Ovary (tissue), 9 donors: ENCODE measurements around the gene LRMDA. TPM values are rescaled to one million over a fixed set of nuclear protein-coding genes. Genes with fewer than 3 reads are reported as not detected.

Source experiments
- DNase-seq, 5 donors: peaks; one replicate each; pipeline ENCODE4 v3.0.0-alpha.2; 2019 to 2020
- H3K27ac ChIP-seq, 2 donors: fragments of 200-600 bp; one replicate each; pipeline versions ENCODE4 v1.5.1 to v1.8.0; 2019 to 2022
- H3K27me3 ChIP-seq: fragments of 200-600 bp; one replicate; pipeline ENCODE4 v1.8.0; 2022
- H3K36me3 ChIP-seq: fragments of 200-600 bp; sonication (generic); one replicate; pipeline ENCODE4 v1.5.1; 2019
- H3K4me1 ChIP-seq: one replicate; pipeline ENCODE4 v1.8.1; 2013; ENCODE audit warnings: mild to moderate bottlenecking, moderate library complexity; ENCODE audit not compliant: insufficient read depth
- H3K4me3 ChIP-seq: fragments of 200-600 bp; sonication (generic); one replicate; pipeline ENCODE4 v1.5.1; 2017
- H3K9me3 ChIP-seq, 2 donors: fragments of 200-600 bp in 1 of 2; sonication (generic) in 1 of 2; one replicate each; pipeline versions ENCODE4 v1.5.1 to v1.8.1; 2013 to 2019; ENCODE audit warnings: mild to moderate bottlenecking in 1 of 2, moderate library complexity in 1 of 2
- EP300 ChIP-seq: sonication (generic); formaldehyde crosslinking; IDR thresholded peaks from one replicate; pipeline ENCODE4 v1.6.1; 2017; ENCODE audit warnings: antibody characterized with exemption
- POLR2A ChIP-seq: fragments of 450-650 bp; IDR thresholded peaks from one replicate; pipeline ENCODE4 v1.6.1; 2017; ENCODE audit warnings: antibody characterized with exemption, mild to moderate bottlenecking, moderate library complexity
- WGBS, 3 donors: extraction: QIAGEN DNeasy Blood & Tissue Kit in 1 of 3; methylation state at CpG; one replicate each; pipeline versions ENCODE4 v1.1.5 to v1.1.7; 2013 to 2017; 5-methylcytosine and 5-hydroxymethylcytosine counted together
- intact Hi-C, 4 donors: fragments of 100-400 bp; cut with DNase I; formaldehyde crosslinking; loops; one replicate each; pipeline versions ENCODE4 v1.11.0 to v1.15.1; 2022 to 2023
- polyA plus RNA-seq, 2 donors: library from polyadenylated mRNA; stranded (reverse); fragments of 200-250 nt in 1 of 2; fragments of 350-450 nt in 1 of 2; fragmentation: Illumina TruSeq in 1 of 2; extraction: RNeasy Lipid Tissue Mini Kit (QIAGEN cat#74804) in 1 of 2; gene quantifications; one replicate each; pipeline ENCODE4 v1.2.3, GENCODE V29; 2013 to 2014
- total RNA-seq, 7 donors: library from RNA; depleted of rRNA in 2 of 7; stranded (reverse); fragments of >200 nt in 2 of 7; fragmentation: NEBNext Ultra II Directional in 3 of 7; extraction: Animal tissue kit (Norgen Biotek cat#: 25700) in 3 of 7; gene quantifications; one replicate each; pipeline versions ENCODE4 v1.1.0 to v1.2.4, GENCODE V29; 2016 to 2023
- TF ChIP-seq, protein P1 (sequence below), 3 donors: fragments of 450-650 bp in 2 of 3; fragments of 200-600 bp in 1 of 3; IDR thresholded peaks; one replicate each; pipeline versions ENCODE4 v1.5.1 to v1.8.0; 2016 to 2022; ENCODE audit warnings: antibody characterized with exemption in 3 of 3, mild to moderate bottlenecking in 1 of 3
- donor health status: DM: no; HTN: no; CAD: no; lungs with moderate emphysema.
- donor health status: DM: no; HTN: no; CAD: no.
- donor health status: Bipolar disorder and iron deficiency.
- donor health status: DM: yes; HTN: yes; CAD: no.
- donor health status: DM: no; HTN: no; CAD: no.
- donor health status: DM: yes; HTN: yes; CAD: no.

The LRMDA gene
- total and polyA plus RNA-seq, 9 donors = 14.8 to 30.7 (median 22.9) TPM

DNA sequence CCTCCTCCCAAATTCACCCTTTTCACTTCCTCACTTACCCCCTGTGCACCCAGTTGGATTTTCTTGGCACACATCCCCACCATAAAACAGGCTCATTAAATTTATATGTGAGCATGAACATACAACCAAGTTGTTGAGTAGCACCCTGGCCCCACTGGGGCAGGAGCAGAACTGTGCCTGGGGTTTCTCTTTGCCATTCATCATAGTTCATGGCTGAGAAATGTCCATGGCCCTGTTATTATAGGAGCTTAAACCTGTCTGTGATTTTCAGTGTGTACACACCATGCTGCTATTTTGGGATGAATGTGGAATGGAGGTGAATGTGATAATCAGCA is 618.8 kb downstream of the LRMDA start:
- Histone ChIP-seq H3K9me3 (no peaks in the 10 kb centered on the region), H3K4me1 (no peaks in the 10 kb centered on the region), H3K27me3 (no peaks in the 10 kb centered on the region), H3K36me3 (no peaks in the 10 kb centered on the region), H3K4me3 (no peak overlapping the region), H3K27ac (no peak overlapping the region)
- TF ChIP-seq, protein P1, sequence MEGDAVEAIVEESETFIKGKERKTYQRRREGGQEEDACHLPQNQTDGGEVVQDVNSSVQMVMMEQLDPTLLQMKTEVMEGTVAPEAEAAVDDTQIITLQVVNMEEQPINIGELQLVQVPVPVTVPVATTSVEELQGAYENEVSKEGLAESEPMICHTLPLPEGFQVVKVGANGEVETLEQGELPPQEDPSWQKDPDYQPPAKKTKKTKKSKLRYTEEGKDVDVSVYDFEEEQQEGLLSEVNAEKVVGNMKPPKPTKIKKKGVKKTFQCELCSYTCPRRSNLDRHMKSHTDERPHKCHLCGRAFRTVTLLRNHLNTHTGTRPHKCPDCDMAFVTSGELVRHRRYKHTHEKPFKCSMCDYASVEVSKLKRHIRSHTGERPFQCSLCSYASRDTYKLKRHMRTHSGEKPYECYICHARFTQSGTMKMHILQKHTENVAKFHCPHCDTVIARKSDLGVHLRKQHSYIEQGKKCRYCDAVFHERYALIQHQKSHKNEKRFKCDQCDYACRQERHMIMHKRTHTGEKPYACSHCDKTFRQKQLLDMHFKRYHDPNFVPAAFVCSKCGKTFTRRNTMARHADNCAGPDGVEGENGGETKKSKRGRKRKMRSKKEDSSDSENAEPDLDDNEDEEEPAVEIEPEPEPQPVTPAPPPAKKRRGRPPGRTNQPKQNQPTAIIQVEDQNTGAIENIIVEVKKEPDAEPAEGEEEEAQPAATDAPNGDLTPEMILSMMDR (IDR thresholded peaks at IDR 0.05) = no peak
- TF ChIP-seq EP300 (no peak), POLR2A (no peak)
- intact Hi-C loops = no loop called here
- DNase-seq = no peak

GRCh38 chr10:76051007-76051936 is 619.8 kb downstream of the LRMDA start:
- intact Hi-C loops = no loop called here
- Histone ChIP-seq H3K27me3 (no peaks in the 10 kb centered on the region), H3K4me3 (no peak overlapping the region), H3K36me3 (no peaks in the 10 kb centered on the region), H3K9me3 (peaks cover 0 to 3% of the 10 kb centered on the region in 2 donors), H3K4me1 (no peaks in the 10 kb centered on the region), H3K27ac (no peak overlapping the region)
- no peak for TF ChIP-seq EP300
- TF ChIP-seq, protein P1 (IDR thresholded peaks at IDR 0.05) = no peak
- TF ChIP-seq POLR2A = no peak
- no peak for DNase-seq
- 84 to 87% (median 86%) methylated on average over 12 of the region's 12 CpGs for WGBS, 3 donors

DNA sequence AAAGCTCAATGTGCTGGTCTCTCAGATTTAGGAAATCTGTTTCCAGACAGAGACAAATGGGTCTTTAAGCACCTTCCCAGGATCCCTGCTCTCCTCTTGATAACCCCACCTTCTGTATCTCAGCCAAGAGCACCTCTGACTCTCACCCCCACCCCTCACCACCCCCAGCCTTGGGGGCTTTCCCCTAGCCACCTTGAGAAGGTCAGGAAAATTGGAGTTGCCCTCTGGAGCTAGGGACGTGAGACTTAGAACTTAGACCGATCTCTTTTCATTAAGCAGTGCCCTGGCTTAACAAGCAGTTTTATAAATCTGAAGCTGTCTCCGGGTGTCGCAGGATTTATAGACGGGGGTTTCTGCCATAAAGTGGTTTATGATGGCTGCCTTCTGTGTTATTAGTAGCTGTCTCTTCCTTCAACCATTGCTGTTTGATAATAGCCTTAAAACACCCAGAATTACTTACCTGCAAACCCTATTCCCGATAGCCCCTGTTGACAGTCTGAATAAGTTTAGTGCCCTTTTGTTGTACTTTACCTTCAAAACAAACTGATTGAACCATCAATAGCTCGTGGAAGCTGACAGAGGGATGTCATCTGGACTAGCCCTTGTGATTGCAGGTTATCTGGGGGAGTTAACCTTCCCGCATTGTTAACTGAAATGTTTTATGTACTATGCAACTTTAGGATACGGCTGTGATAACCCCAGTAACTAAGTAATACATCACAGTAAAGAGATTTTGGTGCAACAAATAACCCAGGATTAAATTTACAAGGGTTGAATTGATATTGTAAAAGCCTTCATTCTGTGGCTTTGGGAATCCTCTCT is 621.5 kb downstream of the LRMDA start:
- no peak for TF ChIP-seq POLR2A
- TF ChIP-seq EP300 = no peak
- TF ChIP-seq, protein P1 (IDR thresholded peaks at IDR 0.05) = no peak
- Histone ChIP-seq H3K4me3 (no peak overlapping the region), H3K36me3 (no peaks in the 10 kb centered on the region), H3K27ac (no peak overlapping the region), H3K4me1 (no peaks in the 10 kb centered on the region), H3K27me3 (no peaks in the 10 kb centered on the region), H3K9me3 (peaks cover 0 to 3% of the 10 kb centered on the region in 2 donors)
- intact Hi-C loops = no loop called here
- 78 to 89% (median 85%) methylated on average over 9 of the region's 9 CpGs for WGBS, 3 donors
- DNase-seq = no peak

- Histone ChIP-seq H3K27ac (no peak overlapping the region), H3K36me3 (no peaks in the 10 kb centered on the region), H3K27me3 (no peaks in the 10 kb centered on the region), H3K9me3 (peaks cover 0 to 3% of the 10 kb centered on the region in 2 donors), H3K4me1 (no peaks in the 10 kb centered on the region), H3K4me3 (no peak overlapping the region)
- TF ChIP-seq, protein P1 (IDR thresholded peaks at IDR 0.05) = no peak
- TF ChIP-seq POLR2A = no peak
- no peak for TF ChIP-seq EP300
- intact Hi-C loops = no loop called here
- WGBS, 3 donors = 84 to 96% (median 93%) methylated on average over 3 of the region's 3 CpGs
- no peak for DNase-seq
Measured at GRCh38 chr10:76055466-76055865, 624.0 kb downstream of the LRMDA start.
